Activated T-cell treated with anti-CD3 and anti-CD28 coated beads for 24 hours (primary cell): Measurements from ENCODE around the gene DAPK3.

ENCODE experiments used
- DNase-seq: peaks from one replicate; pipeline ENCODE4 v3.0.0-alpha.2; 2020; ENCODE audit warnings: low read depth

The DAPK3 gene

GRCh38 chr19:3910105-3910504 lies 60.8 kb downstream of the DAPK3 start:
- DNase-seq = no peak
